Superior temporal gyrus (tissue), 1 donor: ENCODE results near the gene DCLK3.
A peak's percentile ranks its signal among the peaks of the same experiment; 100 is the strongest.

Experiments
- DNase-seq: peaks from one replicate; pipeline ENCODE4 v3.0.0-alpha.2; 2016; ENCODE audit errors: extremely low spot score

The DCLK3 gene

GRCh38 chr3:36763850-36764703 is at the start of gene DCLK3:
TSS of gene DCLK3 (minus strand) at chr3:36764553. CDS start at chr3:36764263, 290 bp downstream.
- no peak for DNase-seq

- peak; percentile 44 for DNase-seq
Observed at GRCh38 chr3:36813305-36813704, 49.0 kb upstream of the DCLK3 start.

- DNase-seq = no peak
Observed at GRCh38 chr3:36812240-36812639, 47.9 kb upstream of the DCLK3 start.

- no peak for DNase-seq
Observed at GRCh38 chr3:36811768-36812167, 47.4 kb upstream of the DCLK3 start.

- no peak for DNase-seq
Observed at GRCh38 chr3:36804295-36805055, 40.1 kb upstream of the DCLK3 start.

GRCh38 chr3:36803091-36803791 is 38.9 kb upstream of the DCLK3 start:
- no peak for DNase-seq

GRCh38 chr3:36800533-36801116 is 36.3 kb upstream of the DCLK3 start:
- no peak for DNase-seq

GRCh38 chr3:36796881-36797280 is 32.5 kb upstream of the DCLK3 start:
- DNase-seq = no peak

GRCh38 chr3:36796161-36796560 is 31.8 kb upstream of the DCLK3 start:
- no peak for DNase-seq

GRCh38 chr3:36795622-36796021 is 31.3 kb upstream of the DCLK3 start:
- DNase-seq = no peak

- no peak for DNase-seq
Observed at GRCh38 chr3:36792342-36792741, 28.0 kb upstream of the DCLK3 start.

GRCh38 chr3:36790765-36791164 is 26.4 kb upstream of the DCLK3 start:
- no peak for DNase-seq

GRCh38 chr3:36786921-36787890 is 22.9 kb upstream of the DCLK3 start:
- DNase-seq = no peak

- no peak for DNase-seq
Observed at GRCh38 chr3:36784138-36784635, 19.8 kb upstream of the DCLK3 start.

GRCh38 chr3:36777424-36778218 is 13.3 kb upstream of the DCLK3 start:
- no peak for DNase-seq

- DNase-seq = no peak
Observed at GRCh38 chr3:36776436-36776835, 12.1 kb upstream of the DCLK3 start.

- DNase-seq = no peak
Observed at GRCh38 chr3:36774052-36774451, 9.7 kb upstream of the DCLK3 start.

GRCh38 chr3:36771931-36772330 is 7.6 kb upstream of the DCLK3 start:
- no peak for DNase-seq

- no peak for DNase-seq
Observed at GRCh38 chr3:36769926-36770325, 5.6 kb upstream of the DCLK3 start.

- DNase-seq = no peak
Observed at GRCh38 chr3:36765104-36765503, 751 bp upstream of the DCLK3 start.
